Right kidney (tissue), 1 donor: ENCODE results near the gene ARID2.

Source experiments
- DNase-seq: peaks from one replicate; pipeline ENCODE4 v3.0.0-alpha.2; 2016

ARID2 gene

DNA sequence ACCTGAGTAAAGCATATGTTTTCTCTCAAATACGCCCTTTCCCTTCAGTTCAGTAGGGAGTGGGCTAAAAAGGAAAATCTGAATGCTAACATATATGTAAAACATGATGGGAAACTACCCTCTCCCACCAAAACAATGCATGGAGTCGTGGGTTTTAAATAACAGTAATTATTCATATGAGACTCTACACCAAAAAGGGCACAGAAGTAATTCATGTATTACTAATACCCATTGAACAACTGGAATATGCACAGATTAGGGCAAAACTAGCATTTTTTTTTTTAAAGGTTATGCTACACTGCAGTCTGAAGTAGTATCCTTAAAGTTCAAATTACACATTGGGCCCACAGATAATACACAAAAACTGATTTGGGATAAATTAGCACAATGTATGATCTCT, 8.1 kb upstream of the ARID2 start:
- no peak for DNase-seq

DNA sequence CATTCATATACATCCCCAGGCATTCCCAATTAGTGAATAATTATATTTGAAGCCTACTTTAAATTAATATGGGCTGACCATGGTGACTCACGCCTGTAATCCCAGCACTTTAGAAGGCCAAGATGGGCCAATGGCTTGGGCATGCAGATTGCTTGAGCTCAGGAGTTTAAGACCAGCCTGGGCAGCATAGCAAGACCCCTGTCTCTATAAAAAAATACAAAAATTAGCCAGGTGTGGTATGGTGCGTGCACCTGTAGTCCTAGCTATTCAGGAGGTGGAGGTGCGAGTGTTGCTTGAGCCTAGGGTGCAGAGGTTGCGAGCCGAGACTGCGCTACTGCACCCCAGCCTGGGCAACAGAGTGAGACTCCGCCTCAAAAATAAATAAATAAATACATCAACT, 7.6 kb upstream of the ARID2 start:
- no peak for DNase-seq

DNA sequence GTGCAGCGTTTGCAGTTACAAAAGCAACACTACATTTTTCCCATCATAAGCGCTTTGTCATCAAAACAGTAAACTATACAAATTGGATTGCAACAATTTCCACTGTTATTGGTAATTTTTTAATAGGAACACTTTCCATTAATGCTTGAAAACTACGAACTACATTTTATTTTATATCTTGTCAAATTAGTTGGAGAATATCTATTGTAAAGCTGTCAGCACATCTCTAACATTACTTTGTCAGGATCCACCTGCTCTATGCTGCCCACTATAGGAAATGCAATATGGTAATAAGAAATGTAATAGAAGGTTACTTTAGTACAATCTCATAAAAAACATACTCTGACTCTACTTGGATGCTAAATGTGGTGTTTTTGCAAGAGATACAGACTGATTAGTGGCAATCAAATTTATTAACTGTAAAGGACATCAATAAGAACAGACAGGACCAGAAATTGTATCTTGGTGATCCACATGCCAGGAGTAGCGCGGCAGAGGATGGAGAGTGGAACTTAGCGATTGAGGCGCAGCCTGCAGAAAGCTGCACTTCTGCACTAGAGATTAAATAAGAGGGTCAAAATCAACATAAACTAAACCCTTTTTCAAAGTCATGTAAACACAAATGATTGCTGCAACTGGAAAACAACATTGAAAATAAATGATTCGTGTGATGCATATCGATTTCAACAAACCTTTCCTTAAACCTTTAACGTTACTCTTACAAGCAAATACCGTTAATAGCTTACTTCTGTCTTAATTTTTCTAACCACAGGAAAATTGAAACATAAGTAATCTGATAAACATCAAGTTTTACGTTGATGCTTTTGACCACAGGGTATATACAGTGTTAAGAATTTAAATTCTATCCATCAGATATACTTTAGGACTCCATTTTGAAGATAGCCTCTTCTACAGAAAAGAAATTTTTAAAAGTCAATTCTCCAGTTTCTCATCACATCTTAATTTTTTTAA, 3.6 kb upstream of the ARID2 start:
- DNase-seq: peak; percentile 67

DNA sequence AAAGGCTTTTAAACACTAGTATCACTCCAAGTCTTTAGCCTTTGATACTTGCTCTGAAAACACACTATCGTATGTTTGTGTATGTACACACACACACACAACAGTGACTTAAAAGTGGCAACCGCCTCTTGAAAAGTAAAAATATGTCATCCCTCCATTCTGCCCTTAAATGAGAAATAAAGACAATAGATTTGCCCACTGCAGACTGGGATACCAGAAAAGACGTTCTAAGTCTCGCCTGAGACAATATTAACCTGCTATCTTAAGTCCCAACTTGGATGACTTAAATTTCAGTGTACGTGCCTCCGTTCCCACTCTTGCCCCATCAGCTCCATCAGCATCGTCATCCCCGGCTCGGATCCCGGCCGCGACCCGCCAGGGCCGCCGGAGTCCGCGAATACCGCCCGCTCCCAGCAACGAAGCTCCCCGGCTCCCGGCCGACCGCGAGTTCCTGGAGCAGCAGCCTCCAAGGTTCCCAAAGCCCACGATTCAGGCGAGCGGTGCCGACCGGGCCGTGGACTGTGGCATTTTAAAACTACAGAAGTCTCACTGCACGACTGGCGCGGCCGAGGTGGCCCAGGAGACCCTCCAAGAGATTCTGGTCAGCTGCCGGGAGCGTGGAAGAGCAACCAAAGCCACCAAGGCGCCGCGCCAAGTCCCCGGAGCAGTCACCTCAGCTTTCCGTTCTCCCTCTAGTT, 2.8 kb upstream of the ARID2 start:
- peak; percentile 92 for DNase-seq

DNA sequence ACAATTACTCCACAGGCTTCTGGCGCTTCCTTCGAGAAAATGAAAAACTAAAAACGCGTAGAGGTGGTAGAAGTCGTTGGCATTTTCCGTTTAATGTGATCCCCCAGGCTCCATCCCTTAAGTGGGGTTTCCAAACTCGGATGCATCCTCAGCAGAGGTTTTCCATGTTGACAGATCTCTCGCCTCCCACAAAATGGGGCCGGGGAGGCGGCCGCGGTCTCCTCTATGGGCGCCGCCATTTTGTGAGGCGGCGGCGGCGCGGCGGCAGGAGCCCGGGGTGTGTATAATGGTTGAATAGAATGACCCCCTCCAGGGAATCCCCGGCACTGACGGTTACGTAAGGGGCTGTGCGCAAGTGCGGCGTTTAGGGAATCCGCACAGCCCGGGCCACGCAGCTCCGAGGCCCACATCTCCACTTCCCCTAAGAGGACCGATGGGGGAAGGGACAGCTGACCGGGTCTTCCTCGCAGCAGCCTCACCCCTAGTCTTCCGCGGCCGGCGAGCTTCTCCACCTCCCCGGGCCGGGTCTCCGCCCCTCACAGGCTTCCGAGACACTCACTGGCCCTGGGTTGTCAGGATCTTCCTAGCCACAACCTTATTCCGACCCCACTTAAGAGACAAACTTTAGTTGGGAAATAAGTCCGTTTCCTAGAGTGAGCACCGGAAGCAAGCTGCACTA, 2.1 kb upstream of the ARID2 start:
- DNase-seq: peak; percentile 95

DNA sequence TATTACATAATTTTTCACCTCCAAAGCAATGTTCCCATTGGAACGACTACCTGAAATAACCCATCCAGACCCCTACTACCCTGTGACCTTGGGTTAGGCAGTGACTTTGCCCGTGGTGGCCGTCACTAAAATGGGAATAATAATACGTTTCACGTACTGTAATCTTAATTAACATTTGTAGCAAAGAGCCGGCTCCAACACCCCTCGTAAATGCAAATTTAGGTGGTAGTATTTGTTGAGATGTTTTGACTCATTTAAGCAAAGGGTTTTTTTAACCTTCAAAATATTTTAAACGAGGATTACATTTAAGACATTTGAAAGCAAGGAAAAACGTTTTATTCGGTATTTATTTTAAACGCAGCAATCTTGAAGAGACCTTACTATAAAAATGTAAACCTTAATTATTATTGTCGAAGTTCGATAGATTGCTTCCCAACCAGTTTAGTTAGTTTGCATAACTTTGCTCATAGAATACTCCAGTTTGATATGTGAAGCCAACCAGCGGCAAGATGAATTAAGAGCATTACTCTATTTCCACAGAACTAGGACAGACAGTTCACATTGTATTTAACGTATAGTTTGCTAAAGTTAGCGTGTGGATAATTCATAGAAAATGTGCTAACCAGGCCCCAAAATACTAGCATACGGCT, 1.4 kb upstream of the ARID2 start:
- DNase-seq: no peak

DNA sequence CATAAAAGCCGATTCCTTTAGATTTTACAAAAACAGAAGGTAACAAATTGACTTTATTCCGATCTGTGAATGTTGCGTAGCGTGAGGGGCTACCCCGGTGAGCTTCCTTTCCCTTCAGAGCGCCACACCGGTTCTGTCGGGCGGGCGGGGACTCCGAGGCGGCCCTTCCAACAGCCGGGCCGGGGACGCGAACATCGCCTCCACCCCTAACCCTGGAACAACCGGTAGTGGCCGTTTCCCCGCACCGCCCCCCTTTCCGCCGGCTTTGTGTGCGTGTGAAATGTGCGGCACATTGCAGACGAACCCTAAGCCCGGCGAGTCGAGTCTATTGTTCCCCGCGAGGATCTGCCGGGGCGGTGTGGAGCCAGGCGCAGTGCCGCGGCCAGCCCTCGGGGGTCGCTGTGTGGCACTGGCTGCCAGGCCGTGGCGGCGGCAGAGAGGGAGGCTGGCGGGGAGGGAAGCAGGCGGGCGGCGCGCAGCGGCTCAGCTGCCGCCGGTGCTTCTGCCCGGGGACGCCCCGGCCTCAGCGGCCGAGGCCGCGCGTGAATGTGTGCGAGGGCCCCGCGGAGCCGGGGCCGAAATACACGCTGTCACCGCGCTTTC, 775 bp upstream of the ARID2 start:
- peak; percentile 98 for DNase-seq

DNA sequence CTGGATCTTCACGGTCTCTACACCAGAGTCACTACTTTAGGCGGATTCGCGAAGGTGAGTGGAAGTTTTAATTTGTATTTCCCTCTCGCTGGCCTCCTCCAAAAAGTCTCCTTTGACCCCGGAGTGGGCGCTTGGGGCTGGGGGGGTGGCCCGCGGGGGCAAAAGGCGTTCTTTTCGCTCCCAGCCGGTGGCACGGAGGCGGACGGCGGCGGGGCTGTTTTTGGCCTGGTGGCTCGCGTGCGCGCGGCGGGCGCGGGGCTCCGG, 510 bp downstream of the ARID2 start:
- no peak for DNase-seq

DNA sequence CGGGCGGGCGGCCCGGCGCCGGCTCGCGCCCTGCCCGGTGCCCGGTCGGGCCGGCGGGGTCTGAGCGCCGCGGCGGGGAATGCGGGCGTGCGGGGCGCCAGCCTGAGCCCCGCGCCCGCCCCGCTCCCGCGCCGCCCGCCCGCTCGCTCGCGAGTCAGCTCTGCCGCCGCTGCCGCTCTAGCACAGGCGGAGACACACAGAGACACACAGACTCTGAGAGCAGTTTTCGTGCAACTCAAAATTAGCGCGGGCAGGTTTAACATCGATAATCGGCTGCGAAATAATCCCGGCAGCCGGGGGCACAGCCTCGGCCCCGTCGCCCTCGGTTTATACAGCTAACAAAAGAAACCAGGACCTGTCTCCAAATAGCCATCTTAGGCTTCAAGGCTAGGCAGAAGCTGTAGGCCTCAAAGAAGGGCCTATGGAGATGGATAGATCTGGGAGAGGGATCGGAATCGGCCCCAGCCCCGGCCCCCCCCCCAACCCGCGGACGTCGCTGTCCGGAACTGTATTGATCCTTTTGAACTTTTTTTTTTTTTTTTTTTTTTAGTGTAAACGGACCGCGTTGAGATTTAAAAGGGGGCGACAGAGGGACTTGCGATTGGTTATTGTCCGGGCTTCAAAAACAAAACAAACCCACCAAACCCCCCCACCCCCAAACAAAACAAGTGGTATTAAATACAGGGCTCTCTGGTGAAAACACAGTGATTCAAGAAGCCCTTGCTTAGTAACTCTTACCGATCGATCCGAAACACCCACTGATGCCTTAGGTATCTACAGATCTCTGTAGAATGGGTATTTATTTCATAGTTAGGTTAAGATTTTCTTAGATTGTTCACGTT, 1.1 kb downstream of the ARID2 start:
- DNase-seq: peak; percentile 92

DNA sequence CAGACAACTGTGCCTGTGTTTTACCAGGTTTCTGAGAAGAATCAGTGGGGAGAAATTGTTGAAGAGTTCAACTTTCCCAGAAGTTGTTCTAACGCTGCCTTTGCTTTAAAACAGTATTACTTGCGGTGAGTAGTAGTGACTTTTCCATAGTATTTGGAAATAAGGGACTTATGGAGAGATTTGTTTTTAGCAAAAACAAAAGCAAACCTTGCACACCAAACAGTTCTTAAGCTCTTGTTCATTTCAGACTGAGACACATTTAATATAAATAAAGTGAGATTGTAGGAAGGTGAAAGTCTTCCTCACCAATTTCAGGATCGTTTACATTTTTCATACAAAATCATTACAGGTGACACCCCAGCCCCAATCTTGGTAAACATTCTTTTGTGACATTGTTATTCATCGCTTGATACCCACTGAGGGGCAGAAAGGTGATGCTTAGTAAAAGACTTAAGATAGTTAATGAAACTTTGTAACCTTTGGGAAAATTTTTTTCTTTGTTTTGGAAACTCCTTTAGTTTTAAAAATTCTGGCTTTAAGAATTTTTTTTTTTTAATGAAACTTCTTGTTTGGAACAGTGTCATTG, 1.8 kb downstream of the ARID2 start:
- no peak for DNase-seq

DNA sequence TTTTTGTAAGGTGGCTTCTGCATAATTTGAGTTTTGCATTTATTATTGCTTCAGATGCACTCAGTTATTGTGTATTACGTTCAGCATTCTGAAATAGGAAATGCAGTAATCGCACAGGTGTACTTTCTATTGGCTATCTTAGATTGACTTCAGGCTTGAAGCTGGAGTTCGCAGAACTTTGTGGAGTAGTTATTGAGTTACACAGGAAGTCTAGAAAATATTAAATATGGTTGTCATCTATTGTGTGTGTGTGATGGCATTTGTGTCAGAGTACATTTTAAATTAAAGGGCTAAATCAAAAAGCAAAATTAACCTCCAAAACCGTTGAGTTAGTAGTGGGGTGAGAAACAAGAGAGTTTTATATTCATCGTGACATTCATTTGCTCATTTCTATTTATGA, 2.7 kb downstream of the ARID2 start:
- no peak for DNase-seq

DNA sequence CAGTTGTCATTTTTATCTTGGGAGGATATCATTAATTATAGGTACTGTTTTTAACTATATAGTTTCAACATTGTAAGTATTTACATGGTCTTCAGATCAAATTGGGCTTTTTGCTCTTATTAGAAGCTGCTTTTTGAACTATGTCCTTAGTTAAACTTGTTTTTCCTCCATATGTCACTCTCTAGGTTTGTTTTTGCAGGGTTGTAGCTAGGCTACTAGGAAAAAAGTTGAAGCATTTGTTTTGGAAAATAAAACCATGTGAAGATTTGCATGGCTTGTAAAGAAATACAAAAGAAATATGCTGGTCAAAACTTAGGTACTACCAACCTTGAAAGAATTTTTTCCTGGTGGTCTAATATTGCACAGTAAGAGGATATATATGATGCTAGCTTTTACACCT, 3.4 kb downstream of the ARID2 start:
- no peak for DNase-seq

DNA sequence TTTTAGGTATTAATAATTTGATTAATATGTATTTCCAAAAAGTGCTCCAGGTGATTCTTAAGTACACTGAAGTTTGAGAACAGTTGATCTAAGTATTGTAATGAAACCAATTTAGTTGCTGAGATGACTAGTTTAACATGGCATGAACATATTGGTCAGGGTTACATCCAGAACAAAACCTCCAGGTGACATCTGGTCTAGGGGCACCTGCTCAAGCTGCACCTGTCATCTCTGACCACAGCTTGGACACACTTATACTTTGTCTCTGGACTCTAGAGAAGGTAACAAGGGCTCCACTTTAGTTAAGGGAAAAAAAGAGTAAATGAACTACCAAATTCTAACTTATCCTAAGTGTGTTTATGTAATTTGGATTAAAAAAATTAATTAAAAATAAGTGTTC, 8.1 kb downstream of the ARID2 start:
- no peak for DNase-seq

DNA sequence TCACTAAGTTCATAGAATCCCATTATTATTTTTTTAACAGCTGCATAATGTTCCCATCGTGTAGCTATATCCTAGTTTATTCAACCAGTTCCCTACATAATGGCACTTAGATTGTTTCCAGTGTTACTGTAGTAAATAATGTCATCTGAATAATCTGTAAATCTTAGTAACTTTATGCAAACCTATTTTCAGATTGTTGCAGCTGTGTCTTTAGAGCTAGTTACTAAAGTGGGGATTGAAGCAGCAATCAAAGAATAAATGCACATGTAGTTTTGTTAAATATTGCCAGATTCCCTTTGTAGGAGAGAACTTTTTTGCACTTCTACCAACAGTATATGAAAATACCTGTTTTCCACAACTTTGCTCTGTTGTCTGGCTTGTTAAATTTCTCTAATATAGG, 13.1 kb downstream of the ARID2 start:
- no peak for DNase-seq

DNA sequence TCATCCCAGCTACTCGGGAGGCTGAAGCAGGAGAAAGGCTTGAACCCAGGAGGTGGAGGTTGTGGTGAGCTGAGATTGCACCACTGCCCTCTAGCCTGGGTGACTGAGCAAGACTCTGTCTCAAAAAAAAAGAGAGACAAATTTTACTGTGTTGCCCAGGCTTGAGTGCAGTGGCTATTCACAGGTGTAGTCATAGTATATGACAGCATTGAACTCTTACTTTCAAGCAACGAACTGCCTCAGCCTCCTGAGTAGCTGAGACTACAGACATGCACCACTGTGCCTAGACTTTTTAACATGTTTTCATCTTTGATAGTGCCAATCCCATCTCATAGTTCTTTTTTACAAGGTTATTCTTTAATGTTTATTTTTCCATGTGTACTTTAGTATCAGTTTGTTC, 13.7 kb downstream of the ARID2 start:
- no peak for DNase-seq

DNA sequence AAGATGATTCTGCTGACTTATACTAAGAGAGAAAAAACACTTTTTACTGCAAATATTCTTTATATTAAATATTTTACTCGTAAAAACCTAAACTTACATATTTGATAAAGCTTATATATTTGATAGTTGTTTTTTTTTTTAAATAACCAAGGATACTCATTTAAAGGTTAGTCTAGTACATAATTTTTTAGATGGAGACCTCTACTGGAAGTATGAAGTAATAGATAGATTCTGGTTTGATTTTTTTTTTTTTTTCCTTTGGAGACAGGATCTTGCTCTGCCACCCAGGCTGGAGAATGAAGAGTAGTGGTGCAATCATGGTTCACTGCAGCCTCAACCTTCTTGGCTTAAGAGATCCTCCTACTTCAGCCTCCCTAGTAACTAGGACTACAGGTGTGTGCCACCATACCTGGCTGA, 16.4 kb downstream of the ARID2 start:
- DNase-seq: no peak

DNA sequence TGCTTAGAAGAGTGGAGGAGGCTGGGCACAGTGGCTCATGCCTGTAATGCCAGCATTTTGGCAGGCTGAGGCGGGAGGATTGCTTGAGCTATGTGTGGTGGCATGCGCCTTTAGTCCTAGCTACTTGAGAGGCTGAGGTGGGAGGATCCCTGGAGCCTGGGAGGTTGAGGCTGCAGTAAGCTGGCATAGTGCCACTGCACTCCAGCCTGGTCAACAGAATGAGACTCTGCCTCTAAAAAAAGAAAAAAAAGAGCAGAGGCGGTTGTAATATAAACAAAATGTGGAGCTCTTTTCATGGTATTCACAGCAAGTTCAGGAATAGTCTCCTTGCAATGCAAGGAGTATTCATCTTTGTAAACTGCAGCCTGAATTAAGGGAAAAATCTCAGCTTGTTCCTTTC, 27.2 kb downstream of the ARID2 start:
- no peak for DNase-seq

DNA sequence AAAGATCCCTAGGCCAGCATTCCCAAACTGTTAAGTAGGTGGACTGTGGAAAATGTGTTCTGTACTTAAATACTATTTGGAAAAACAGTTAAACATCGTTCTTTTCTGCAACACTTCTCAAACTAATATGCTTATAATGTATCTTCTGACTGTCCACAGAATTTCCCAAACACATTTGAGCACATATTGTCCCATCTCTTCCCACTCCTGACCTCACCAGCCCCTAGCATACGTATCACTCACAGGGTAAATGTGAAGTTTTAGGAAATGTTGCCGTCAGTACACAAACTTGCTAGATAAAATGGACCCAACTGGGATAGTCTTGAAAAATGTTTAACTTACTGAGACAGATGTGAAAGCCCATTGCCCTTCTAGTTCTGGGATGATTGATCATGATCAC, 27.7 kb downstream of the ARID2 start:
- no peak for DNase-seq

DNA sequence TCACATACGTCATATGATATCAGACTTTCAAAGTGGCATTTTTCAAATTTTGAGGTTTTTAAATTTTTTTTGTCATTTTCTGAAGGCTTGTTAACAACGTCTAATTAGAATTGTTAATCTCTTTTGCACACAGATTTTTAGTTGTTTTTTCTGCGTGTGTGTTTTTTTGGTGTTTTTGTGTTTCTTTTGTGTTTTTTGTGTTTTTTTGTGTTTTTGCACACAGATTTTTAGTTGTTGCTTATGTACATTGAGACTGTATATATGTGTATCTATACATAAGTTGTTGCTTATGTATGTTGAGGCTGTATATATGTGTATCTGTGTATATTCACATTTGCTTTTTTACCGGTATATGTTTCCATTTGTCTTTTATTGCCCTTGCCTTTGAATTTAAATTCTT, 30.8 kb downstream of the ARID2 start:
- no peak for DNase-seq

DNA sequence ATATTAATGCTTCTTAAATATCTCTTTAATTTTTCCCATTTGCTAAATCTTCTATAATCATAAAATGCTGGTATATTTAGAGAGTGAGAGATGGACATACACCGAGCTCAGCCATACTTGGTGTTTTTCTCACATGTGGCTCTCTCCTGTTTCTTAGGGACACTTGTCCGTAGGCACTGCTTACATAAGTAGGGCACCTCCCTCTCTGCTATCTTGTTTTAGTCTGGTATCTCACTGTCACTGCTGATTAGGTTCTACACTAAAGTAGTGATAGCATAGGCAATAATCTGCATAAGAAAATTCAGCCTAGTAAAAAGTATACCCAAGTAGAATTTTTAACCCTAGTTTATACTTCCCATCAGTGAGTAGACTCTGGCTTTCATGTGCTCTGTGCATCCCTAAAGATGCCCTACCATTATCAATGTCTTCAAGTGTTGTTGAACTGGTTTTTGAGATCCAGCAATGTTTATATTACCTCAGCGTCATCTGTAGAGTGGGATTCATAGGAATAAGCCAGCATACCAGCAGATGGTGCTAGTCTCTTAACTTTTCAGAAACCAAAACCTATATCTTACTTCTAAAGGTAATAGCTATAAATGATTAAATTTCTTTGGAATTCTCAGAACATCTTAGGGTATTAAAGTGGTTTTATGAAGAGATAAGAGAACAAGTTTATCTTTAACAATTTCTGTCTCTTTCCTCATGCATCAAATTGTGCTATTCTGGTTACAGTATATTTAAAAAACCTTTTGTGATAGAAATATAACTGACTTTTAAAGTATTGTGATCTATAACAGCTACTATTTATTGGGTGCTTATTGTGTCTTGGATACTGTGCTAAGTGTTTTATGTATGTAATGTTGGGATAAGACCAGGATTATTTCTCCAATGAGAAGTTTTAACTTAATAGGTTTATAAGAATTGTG, 32.9 kb downstream of the ARID2 start:
- DNase-seq: no peak
